HepG2 (cell line): ENCODE results near the gene AARS1. TPM values are rescaled to one million over a fixed set of nuclear protein-coding genes. Genes with fewer than 3 reads are reported as not detected.

Experiments
- CC2D1A ChIP-seq: sonication (generic); formaldehyde crosslinking; IDR thresholded peaks from 2 replicates; pipeline ENCODE4 v1.8.1; 2023; ENCODE audit warnings: mild to moderate bottlenecking, missing genetic modification reagents
- CSRNP1 ChIP-seq: sonication (generic); formaldehyde crosslinking; IDR thresholded peaks from 2 replicates; pipeline ENCODE4 v1.8.1; 2023; ENCODE audit warnings: mild to moderate bottlenecking, missing genetic modification reagents
- FOXA3 ChIP-seq: IDR thresholded peaks from 2 replicates; pipeline ENCODE4 v1.6.1; 2016; ENCODE audit warnings: missing genetic modification reagents, missing compliant biosample characterization
- GATA4 ChIP-seq: sonication (generic); IDR thresholded peaks from 2 replicates; pipeline ENCODE4 v1.6.1; 2016; ENCODE audit warnings: antibody characterized with exemption, low read depth, borderline replicate concordance
- GTF2F1 ChIP-seq: fragments of 150-350 bp; IDR thresholded peaks from 2 replicates; pipeline ENCODE4 v1.6.1; 2014; ENCODE audit warnings: low read length
- HINFP ChIP-seq: sonication (generic); formaldehyde crosslinking; IDR thresholded peaks from 2 replicates; pipeline ENCODE4 v1.4.0; 2020; ENCODE audit warnings: low read depth, mild to moderate bottlenecking, missing genetic modification reagents
- HMG20B ChIP-seq: conservative IDR thresholded peaks from 2 replicates; pipeline ENCODE4 v1.6.1; 2016; ENCODE audit warnings: missing genetic modification reagents, missing compliant biosample characterization
- IRX3 ChIP-seq: sonication (generic); formaldehyde crosslinking; IDR thresholded peaks from 2 replicates; pipeline ENCODE4 v1.8.1; 2023; ENCODE audit warnings: mild to moderate bottlenecking, low read depth, missing genetic modification reagents, borderline replicate concordance
- KLF6 ChIP-seq: IDR thresholded peaks from 2 replicates; pipeline ENCODE4 v1.8.0; 2016; ENCODE audit warnings: missing biosample characterization, missing genetic modification reagents
- MYC ChIP-seq: sonication (generic); formaldehyde crosslinking; IDR thresholded peaks from 2 replicates; pipeline ENCODE4 v1.9.0; 2021; ENCODE audit warnings: missing genetic modification reagents, borderline replicate concordance
- YY1 ChIP-seq: IDR thresholded peaks from 2 replicates; pipeline ENCODE4 v1.6.1; 2011; ENCODE audit warnings: low read length, low read depth, moderate library complexity, mild to moderate bottlenecking; ENCODE audit not compliant: insufficient read depth, insufficient replicate concordance
- ZBTB20 ChIP-seq: sonication (generic); formaldehyde crosslinking; IDR thresholded peaks from 2 replicates; pipeline ENCODE4 v1.8.1; 2023; ENCODE audit warnings: missing genetic modification reagents, low read depth, mild to moderate bottlenecking, borderline replicate concordance
- ZBTB3 ChIP-seq: sonication (generic); formaldehyde crosslinking; IDR thresholded peaks from 2 replicates; pipeline ENCODE4 v1.4.0; 2020; ENCODE audit warnings: low read depth, mild to moderate bottlenecking, moderate library complexity, missing genetic modification reagents, borderline replicate concordance
- ZFP62 ChIP-seq: sonication (generic); formaldehyde crosslinking; IDR thresholded peaks from 2 replicates; pipeline ENCODE4 v1.4.0; 2020; ENCODE audit warnings: missing genetic modification reagents
- ZNF329 ChIP-seq: sonication (generic); formaldehyde crosslinking; IDR thresholded peaks from 2 replicates; pipeline ENCODE4 v1.9.0; 2021; ENCODE audit warnings: low read depth, mild to moderate bottlenecking, missing genetic modification reagents
- ZNF512 ChIP-seq: sonication (generic); formaldehyde crosslinking; IDR thresholded peaks from 2 replicates; pipeline ENCODE4 v1.4.0; 2020; ENCODE audit warnings: mild to moderate bottlenecking, missing genetic modification reagents
- ZNF563 ChIP-seq: sonication (generic); formaldehyde crosslinking; IDR thresholded peaks from 2 replicates; pipeline ENCODE4 v1.8.0; 2022; ENCODE audit warnings: mild to moderate bottlenecking, moderate library complexity, missing genetic modification reagents
- ZNF619 ChIP-seq: sonication (generic); formaldehyde crosslinking; IDR thresholded peaks from 2 replicates; pipeline ENCODE4 v1.4.0; 2020; ENCODE audit warnings: mild to moderate bottlenecking, missing genetic modification reagents
- polyA plus RNA-seq, 8 experiments: library from polyadenylated mRNA; depleted of rRNA in 3 of 8; stranded (reverse) in 7 of 8; unstranded in 1 of 8; fragments of >200 nt; fragmentation: Illumina TruSeq in 4 of 8; extraction: Trizol in 4 of 8; gene quantifications; 2 replicates each; pipeline versions ENCODE4 v1.2.1 to v1.2.3, GENCODE V29; 2011 to 2016; ENCODE audit warnings: low read depth in 4 of 8, missing spikeins in 1 of 8, mixed read lengths in 1 of 8; ENCODE audit not compliant: insufficient read depth in 1 of 8
- total RNA-seq, 5 experiments: library from RNA; depleted of rRNA; stranded (reverse); fragments of >200 nt; fragmentation: Illumina TruSeq; extraction: Trizol; gene quantifications; 2 replicates each; pipeline ENCODE4 v1.2.3, GENCODE V29; 2016; ENCODE audit warnings: low read depth in 1 of 5
- TF ChIP-seq, protein P1 (sequence below): sonication (generic); formaldehyde crosslinking; IDR thresholded peaks from 2 replicates; pipeline ENCODE4 v1.4.0; 2020; ENCODE audit warnings: missing genetic modification reagents

AARS1 gene
- total and polyA plus RNA-seq, 2 of the 13 experiments (the other 11 are each of a cell fraction or from before 2014, with no cell fraction given), result 107 to 132 TPM

GRCh38 chr16:70250748-70251628 lies 38.3 kb downstream of the AARS1 start (continued):
- TF ChIP-seq HINFP (CRISPR knock-in tag) (peak; percentile 76), IRX3 (CRISPR knock-in tag) (no peak), ZBTB20 (CRISPR knock-in tag) (no peak), HMG20B (no peak), ZNF619 (CRISPR knock-in tag) (no peak), MYC (CRISPR knock-in tag) (peak; percentile 83), ZNF329 (CRISPR knock-in tag) (peak; percentile 78; the same call in 1 of the 2 replicates), ZNF563 (peak; percentile 89; the same call in 1 of the 2 replicates), CC2D1A (CRISPR knock-in tag) (no peak), YY1 (no peak), CSRNP1 (CRISPR knock-in tag) (no peak), GATA4 (no peak), ZBTB3 (CRISPR knock-in tag) (peak; percentile 26; the same call in 1 of the 2 replicates), KLF6 (no peak), GTF2F1 (no peak), ZFP62 (CRISPR knock-in tag) (no peak), FOXA3 (CRISPR knock-in tag) (no peak), ZNF512 (no peak; the same call in 1 of the 2 replicates)
- TF ChIP-seq, protein P1, sequence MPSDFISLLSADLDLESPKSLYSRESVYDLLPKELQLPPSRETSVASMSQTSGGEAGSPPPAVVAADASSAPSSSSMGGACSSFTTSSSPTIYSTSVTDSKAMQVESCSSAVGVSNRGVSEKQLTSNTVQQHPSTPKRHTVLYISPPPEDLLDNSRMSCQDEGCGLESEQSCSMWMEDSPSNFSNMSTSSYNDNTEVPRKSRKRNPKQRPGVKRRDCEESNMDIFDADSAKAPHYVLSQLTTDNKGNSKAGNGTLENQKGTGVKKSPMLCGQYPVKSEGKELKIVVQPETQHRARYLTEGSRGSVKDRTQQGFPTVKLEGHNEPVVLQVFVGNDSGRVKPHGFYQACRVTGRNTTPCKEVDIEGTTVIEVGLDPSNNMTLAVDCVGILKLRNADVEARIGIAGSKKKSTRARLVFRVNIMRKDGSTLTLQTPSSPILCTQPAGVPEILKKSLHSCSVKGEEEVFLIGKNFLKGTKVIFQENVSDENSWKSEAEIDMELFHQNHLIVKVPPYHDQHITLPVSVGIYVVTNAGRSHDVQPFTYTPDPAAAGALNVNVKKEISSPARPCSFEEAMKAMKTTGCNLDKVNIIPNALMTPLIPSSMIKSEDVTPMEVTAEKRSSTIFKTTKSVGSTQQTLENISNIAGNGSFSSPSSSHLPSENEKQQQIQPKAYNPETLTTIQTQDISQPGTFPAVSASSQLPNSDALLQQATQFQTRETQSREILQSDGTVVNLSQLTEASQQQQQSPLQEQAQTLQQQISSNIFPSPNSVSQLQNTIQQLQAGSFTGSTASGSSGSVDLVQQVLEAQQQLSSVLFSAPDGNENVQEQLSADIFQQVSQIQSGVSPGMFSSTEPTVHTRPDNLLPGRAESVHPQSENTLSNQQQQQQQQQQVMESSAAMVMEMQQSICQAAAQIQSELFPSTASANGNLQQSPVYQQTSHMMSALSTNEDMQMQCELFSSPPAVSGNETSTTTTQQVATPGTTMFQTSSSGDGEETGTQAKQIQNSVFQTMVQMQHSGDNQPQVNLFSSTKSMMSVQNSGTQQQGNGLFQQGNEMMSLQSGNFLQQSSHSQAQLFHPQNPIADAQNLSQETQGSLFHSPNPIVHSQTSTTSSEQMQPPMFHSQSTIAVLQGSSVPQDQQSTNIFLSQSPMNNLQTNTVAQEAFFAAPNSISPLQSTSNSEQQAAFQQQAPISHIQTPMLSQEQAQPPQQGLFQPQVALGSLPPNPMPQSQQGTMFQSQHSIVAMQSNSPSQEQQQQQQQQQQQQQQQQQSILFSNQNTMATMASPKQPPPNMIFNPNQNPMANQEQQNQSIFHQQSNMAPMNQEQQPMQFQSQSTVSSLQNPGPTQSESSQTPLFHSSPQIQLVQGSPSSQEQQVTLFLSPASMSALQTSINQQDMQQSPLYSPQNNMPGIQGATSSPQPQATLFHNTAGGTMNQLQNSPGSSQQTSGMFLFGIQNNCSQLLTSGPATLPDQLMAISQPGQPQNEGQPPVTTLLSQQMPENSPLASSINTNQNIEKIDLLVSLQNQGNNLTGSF, result peak; percentile 95
